Measurements from ENCODE around the gene SOHLH2. TPM values are rescaled to one million over a fixed set of nuclear protein-coding genes. Genes with fewer than 3 reads are reported as not detected.

The SOHLH2 gene
- polyA plus RNA-seq, 1 experiment: 0.35 TPM

DNA sequence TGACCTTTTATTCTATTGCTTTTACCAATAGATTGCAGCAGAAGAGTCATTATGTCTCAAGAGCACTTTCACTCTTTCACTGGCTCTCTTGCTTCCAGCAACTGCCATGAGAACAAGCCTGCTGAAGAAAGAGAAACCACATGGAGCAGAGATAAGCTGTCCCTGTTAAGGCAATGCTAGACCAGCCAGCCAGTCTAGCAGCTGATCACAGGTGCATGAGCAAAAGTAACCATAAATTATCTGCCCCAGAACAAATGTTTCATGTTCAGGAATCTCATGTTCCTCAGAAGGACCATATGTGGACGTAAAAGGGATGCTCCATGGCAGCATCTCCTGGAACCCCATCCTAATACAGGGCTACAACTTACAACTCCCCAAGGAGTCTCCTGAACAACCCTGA lies 62.8 kb downstream of the SOHLH2 start:
- ChIA-PET POLR2A (no interaction called here), CTCF (no interaction called here)

DNA sequence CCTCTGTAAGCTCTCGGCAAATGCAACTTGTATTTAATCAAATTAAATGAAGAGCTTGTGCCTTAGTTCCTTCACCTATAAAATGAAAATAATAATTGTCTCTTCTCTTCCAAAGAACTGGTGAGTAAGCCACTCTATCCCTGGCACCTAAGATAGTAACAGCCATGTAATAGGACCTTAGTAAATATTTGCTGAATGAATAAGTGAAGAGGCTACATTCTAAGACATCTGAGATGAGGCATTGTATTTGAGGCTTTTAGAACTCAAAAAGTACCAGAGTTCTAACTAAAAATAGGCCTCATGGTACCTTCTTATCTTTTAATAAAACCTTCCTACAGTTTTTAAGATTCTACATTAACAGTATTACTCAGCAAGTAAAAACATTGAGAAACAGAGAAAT lies 65.9 kb downstream of the SOHLH2 start:
- no peak for DNase-seq (ENCODE audit: low read depth, low spot score)
- CTCF ChIA-PET: no interaction called here
- H3K27me3 ChIP-seq (ENCODE audit: control insufficient read depth, insufficient read depth, low read length): no peaks in the 10 kb centered on the region
- H3K9me3 ChIP-seq (ENCODE audit: control insufficient read depth, insufficient read depth, low read length): no peaks in the 10 kb centered on the region
- TF ChIP-seq CTCF (IDR thresholded peaks at IDR 0.05; ENCODE audit: low read depth, low read length): no peak
- POLR2A ChIA-PET: no interaction called here
- H3K27ac ChIP-seq (ENCODE audit: low read depth, low read length): no peak overlapping the region
- H3K4me3 ChIP-seq (ENCODE audit: low read depth, low read length): no peak overlapping the region

More for the DNA sequence above, 62.8 kb downstream of the SOHLH2 start:
- no peak for DNase-seq (ENCODE audit: low read depth, low spot score)
- peaks cover 4% of the 10 kb centered on the region for H3K27me3 ChIP-seq (ENCODE audit: control insufficient read depth, insufficient read depth, low read length)
- H3K4me3 ChIP-seq (ENCODE audit: low read depth, low read length): no peak overlapping the region
- no peak for TF ChIP-seq CTCF (IDR thresholded peaks at IDR 0.05; ENCODE audit: low read depth, low read length)
- H3K27ac ChIP-seq (ENCODE audit: low read depth, low read length): no peak overlapping the region
- peaks cover 4% of the 10 kb centered on the region; the same call in 1 of the 2 replicates for H3K9me3 ChIP-seq (ENCODE audit: control insufficient read depth, insufficient read depth, low read length)

- ChIA-PET POLR2A (no interaction called here), CTCF (no interaction called here)
- H3K27ac ChIP-seq (ENCODE audit: low read depth, low read length): no peak overlapping the region
- H3K27me3 ChIP-seq (ENCODE audit: control insufficient read depth, insufficient read depth, low read length): no peaks in the 10 kb centered on the region
- H3K9me3 ChIP-seq (ENCODE audit: control insufficient read depth, insufficient read depth, low read length): no peaks in the 10 kb centered on the region
- no peak for TF ChIP-seq CTCF (IDR thresholded peaks at IDR 0.05; ENCODE audit: low read depth, low read length)
- H3K4me3 ChIP-seq (ENCODE audit: low read depth, low read length): no peak overlapping the region
- no peak for DNase-seq (ENCODE audit: low read depth, low spot score)
Measured at GRCh38 chr13:36147330-36147729, 67.0 kb downstream of the SOHLH2 start.

GRCh38 chr13:36146511-36147269 lies 67.7 kb downstream of the SOHLH2 start:
- H3K27me3 ChIP-seq (ENCODE audit: control insufficient read depth, insufficient read depth, low read length): no peaks in the 10 kb centered on the region
- ChIA-PET CTCF (no interaction called here), POLR2A (no interaction called here)
- no peak overlapping the region for H3K27ac ChIP-seq (ENCODE audit: low read depth, low read length)
- DNase-seq (ENCODE audit: low read depth, low spot score): no peak
- H3K4me3 ChIP-seq (ENCODE audit: low read depth, low read length): no peak overlapping the region
- no peak for TF ChIP-seq CTCF (IDR thresholded peaks at IDR 0.05; ENCODE audit: low read depth, low read length)
- H3K9me3 ChIP-seq (ENCODE audit: control insufficient read depth, insufficient read depth, low read length): no peaks in the 10 kb centered on the region

DNA sequence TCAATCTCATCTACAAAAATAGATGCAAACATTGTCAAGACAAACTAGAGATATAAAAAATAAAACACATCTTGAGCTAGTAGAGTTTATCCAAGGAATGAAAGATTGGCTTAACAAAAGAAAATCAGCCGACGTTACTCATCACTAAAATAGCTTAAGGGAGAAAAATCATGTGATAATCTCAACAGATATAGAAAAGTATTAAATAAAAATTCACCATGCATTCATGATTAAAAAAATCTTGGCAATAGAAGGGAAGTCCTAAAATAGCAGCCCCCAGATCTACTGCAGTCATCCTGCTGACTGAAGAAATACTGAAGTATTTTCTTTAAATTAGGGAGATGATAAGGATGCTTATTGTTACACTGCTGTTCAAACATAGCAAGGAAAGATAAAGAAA lies 70.6 kb downstream of the SOHLH2 start:
- DNase-seq (ENCODE audit: low read depth, low spot score): no peak
- H3K4me3 ChIP-seq (ENCODE audit: low read depth, low read length): no peak overlapping the region
- H3K27ac ChIP-seq (ENCODE audit: low read depth, low read length): no peak overlapping the region
- ChIA-PET POLR2A (no interaction called here), CTCF (no interaction called here)
- no peak for TF ChIP-seq CTCF (IDR thresholded peaks at IDR 0.05; ENCODE audit: low read depth, low read length)
- H3K27me3 ChIP-seq (ENCODE audit: control insufficient read depth, insufficient read depth, low read length): no peaks in the 10 kb centered on the region
- H3K9me3 ChIP-seq (ENCODE audit: control insufficient read depth, insufficient read depth, low read length): no peaks in the 10 kb centered on the region
